Colonic mucosa (tissue), 4 donors: ENCODE data around the gene HDDC2. TPM values are rescaled to one million over a fixed set of nuclear protein-coding genes. Genes with fewer than 3 reads are reported as not detected.

Source experiments
- DNase-seq: peaks from one replicate; pipeline ENCODE4 v3.0.0-alpha.2; 2020
- H3K27ac ChIP-seq: fragments of 200-600 bp; one replicate; pipeline ENCODE4 v1.8.0; 2021
- H3K27me3 ChIP-seq: fragments of 200-600 bp; one replicate; pipeline ENCODE4 v1.8.0; 2021
- H3K36me3 ChIP-seq: fragments of 200-600 bp; one replicate; pipeline ENCODE4 v1.8.0; 2021
- H3K4me1 ChIP-seq: fragments of 200-600 bp; one replicate; pipeline ENCODE4 v1.8.0; 2021; ENCODE audit warnings: mild to moderate bottlenecking
- H3K4me3 ChIP-seq: fragments of 200-600 bp; one replicate; pipeline ENCODE4 v1.8.0; 2021
- H3K9ac ChIP-seq, 2 donors: one replicate each; pipeline ENCODE4 v1.7.0; 2013; ENCODE audit warnings: control low read depth in 2 of 2, low read depth in 2 of 2, low read length in 2 of 2
- H3K9me3 ChIP-seq: fragments of 200-600 bp; one replicate; pipeline ENCODE4 v1.8.0; 2021
- CTCF ChIP-seq: fragments of 200-600 bp; IDR thresholded peaks from one replicate; pipeline ENCODE4 v1.8.0; 2022; ENCODE audit warnings: antibody characterized with exemption, mild to moderate bottlenecking
- intact Hi-C: fragments of 100-400 bp; cut with DNase I; formaldehyde crosslinking; loops from one replicate; pipeline ENCODE4 v1.14.1; 2022
- total RNA-seq, 2 donors: library from RNA; stranded (reverse); fragmentation: NEBNext Ultra II Directional in 1 of 2; extraction: Animal tissue kit (Norgen Biotek cat#: 25700) in 1 of 2; gene quantifications; one replicate each; pipeline ENCODE4 v1.2.1, GENCODE V29; 2021
- donor health status: healthy.
- donor health status: DM: no; HTN: no; CAD: no.
- donor health status: DM: no; HTN: no; CAD: no.

Gene HDDC2
- total RNA-seq, 2 donors from 2014 or later, result 39.4 to 44.8 TPM

GRCh38 chr6:125306756-125307149 is 5.0 kb upstream of the HDDC2 start:
- Histone ChIP-seq H3K4me1 (no peaks in the 10 kb centered on the region), H3K4me3 (no peak overlapping the region), H3K27ac (no peak overlapping the region), H3K9ac (no peak overlapping the region), H3K9me3 (no peaks in the 10 kb centered on the region), H3K27me3 (no peaks in the 10 kb centered on the region), H3K36me3 (no peaks in the 10 kb centered on the region)
- no peak for DNase-seq
- TF ChIP-seq CTCF, result no peak
- intact Hi-C loops, result loop anchor here (10.0 kb wide), 1 partner anchor 648 kb away; the partner anchor contains the start of gene HINT3

GRCh38 chr6:125304970-125305660 is 3.3 kb upstream of the HDDC2 start:
- peaks cover 5% of the 10 kb centered on the region for H3K4me1 ChIP-seq
- intact Hi-C loops, result loop anchor here (5.0 to 10.0 kb wide), 3 partner anchors 108 to 650 kb away; partner anchors contain the start of genes HINT3 and TPD52L1
- H3K9me3 ChIP-seq, result no peaks in the 10 kb centered on the region
- no peak for DNase-seq
- no peaks in the 10 kb centered on the region for H3K36me3 ChIP-seq
- no peaks in the 10 kb centered on the region for H3K27me3 ChIP-seq
- no peak overlapping the region for H3K4me3 ChIP-seq
- H3K27ac ChIP-seq, result no peak overlapping the region
- no peak for TF ChIP-seq CTCF
- no peak overlapping the region for H3K9ac ChIP-seq

- no peaks in the 10 kb centered on the region for H3K27me3 ChIP-seq
- no peak for TF ChIP-seq CTCF
- no peak for DNase-seq
- intact Hi-C loops, result loop anchor here (5.0 to 10.0 kb wide), 3 partner anchors 106 to 651 kb away; partner anchors contain the start of genes HINT3 and TPD52L1
- H3K9ac ChIP-seq, result no peak overlapping the region
- H3K4me1 ChIP-seq, result peaks cover 8% of the 10 kb centered on the region
- H3K27ac ChIP-seq, result no peak overlapping the region
- no peaks in the 10 kb centered on the region for H3K9me3 ChIP-seq
- no peaks in the 10 kb centered on the region for H3K36me3 ChIP-seq
- no peak overlapping the region for H3K4me3 ChIP-seq
Observed at GRCh38 chr6:125303512-125303854, 1.7 kb upstream of the HDDC2 start.

GRCh38 chr6:125302840-125303511 is 1.2 kb upstream of the HDDC2 start:
- Histone ChIP-seq H3K27me3 (no peaks in the 10 kb centered on the region), H3K36me3 (no peaks in the 10 kb centered on the region), H3K4me1 (peaks cover 8% of the 10 kb centered on the region), H3K4me3 (no peak overlapping the region), H3K9me3 (no peaks in the 10 kb centered on the region), H3K9ac (no peak overlapping the region), H3K27ac (no peak overlapping the region)
- intact Hi-C loops, result loop anchor here (5.0 to 10.0 kb wide), 3 partner anchors 106 to 652 kb away; partner anchors contain the start of genes HINT3 and TPD52L1
- TF ChIP-seq CTCF, result no peak
- no peak for DNase-seq

GRCh38 chr6:125300992-125301434 is 754 bp downstream of the HDDC2 start:
- no peak for DNase-seq
- no peaks in the 10 kb centered on the region for H3K9me3 ChIP-seq
- H3K27ac ChIP-seq, result peak overlapping the region; percentile 77
- intact Hi-C loops, result loop anchor here (5.0 to 10.0 kb wide), 3 partner anchors 104 to 654 kb away; partner anchors contain the start of genes HINT3 and TPD52L1
- no peaks in the 10 kb centered on the region for H3K36me3 ChIP-seq
- no peaks in the 10 kb centered on the region for H3K27me3 ChIP-seq
- peak overlapping the region; percentile 54 for H3K4me3 ChIP-seq
- peaks cover 8% of the 10 kb centered on the region for H3K4me1 ChIP-seq
- H3K9ac ChIP-seq, result peak overlapping the region; percentile 76 to 79
- TF ChIP-seq CTCF, result no peak
